EH (cell line): ENCODE data around the gene SRRM4.
A peak's percentile ranks its signal among the peaks of the same experiment; 100 is the strongest.
"Not testable (repeated sequence)": the region's sequence is repeated elsewhere in the genome, so short reads cannot be mapped to it uniquely, and the experiment has no call there.

ENCODE experiments used
- DNase-seq: peaks from one replicate; pipeline ENCODE4 v3.0.0-alpha.2; 2015; ENCODE audit warnings: low read depth

Gene SRRM4

DNA sequence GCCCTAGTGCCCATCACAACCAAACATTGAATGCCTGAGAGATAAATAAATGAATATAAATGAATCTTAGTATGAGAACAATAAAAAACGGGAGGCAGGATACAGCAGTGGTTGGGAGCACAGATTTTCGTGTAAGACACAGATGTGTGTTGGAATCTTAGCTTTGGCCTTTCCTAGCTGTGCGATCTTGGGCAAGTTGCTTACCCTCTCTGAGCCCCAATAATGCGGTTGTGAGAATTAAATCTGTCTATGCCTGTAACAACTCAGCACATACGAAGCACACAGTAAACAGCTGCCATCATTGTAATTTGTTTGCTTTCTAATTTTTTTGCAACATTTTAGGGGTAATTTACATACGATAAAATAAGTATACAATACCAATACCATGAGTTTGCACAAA, 89.8 kb downstream of the SRRM4 start:
- no peak for DNase-seq

DNA sequence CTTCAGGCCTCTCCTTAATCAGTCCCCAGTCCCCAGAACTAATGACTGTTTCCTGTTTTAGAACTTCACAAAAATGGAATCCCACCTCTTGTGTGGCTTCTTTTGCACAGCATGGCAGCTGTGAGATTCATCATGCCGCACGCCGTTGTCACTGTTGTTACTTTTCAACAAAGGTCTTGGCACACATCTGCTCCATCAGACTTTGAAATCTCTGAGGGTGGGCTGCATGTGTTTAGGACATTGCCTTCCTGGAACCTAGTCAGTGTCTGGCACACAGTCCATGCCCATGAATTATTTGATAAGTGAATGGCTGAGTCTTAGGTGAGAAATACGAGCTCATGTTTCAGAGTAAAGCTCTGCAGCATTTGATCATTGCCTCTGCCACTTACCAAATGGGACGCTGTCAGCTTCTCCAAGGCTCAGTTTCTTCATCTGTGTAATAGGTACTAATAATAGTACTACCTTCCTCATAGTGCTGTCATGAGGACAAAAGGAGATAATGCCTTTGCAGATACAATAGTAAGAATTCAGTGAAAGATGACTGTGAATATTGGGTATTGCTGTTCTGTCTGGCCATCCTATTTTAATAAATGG, 90.4 kb downstream of the SRRM4 start:
- no peak for DNase-seq

DNA sequence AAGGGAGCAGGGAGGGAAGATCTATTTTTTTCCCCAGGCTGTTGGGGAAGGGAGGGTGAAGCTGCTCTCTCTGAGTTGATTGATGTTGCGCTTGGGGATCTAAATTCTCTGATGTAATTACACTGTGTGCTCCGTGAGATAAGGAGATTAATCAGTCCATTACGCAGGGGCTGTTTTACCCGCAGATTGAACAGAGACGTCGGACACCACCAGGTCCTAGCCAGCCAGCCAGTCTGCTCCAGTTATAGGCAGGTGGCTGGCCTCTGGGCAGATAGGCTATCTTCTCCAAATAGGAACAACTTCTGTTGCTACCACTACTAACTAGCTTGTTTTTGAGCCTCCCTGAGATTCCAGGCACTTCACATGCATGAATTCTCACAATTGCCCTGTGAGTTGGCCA, 91.1 kb downstream of the SRRM4 start:
- DNase-seq = no peak

DNA sequence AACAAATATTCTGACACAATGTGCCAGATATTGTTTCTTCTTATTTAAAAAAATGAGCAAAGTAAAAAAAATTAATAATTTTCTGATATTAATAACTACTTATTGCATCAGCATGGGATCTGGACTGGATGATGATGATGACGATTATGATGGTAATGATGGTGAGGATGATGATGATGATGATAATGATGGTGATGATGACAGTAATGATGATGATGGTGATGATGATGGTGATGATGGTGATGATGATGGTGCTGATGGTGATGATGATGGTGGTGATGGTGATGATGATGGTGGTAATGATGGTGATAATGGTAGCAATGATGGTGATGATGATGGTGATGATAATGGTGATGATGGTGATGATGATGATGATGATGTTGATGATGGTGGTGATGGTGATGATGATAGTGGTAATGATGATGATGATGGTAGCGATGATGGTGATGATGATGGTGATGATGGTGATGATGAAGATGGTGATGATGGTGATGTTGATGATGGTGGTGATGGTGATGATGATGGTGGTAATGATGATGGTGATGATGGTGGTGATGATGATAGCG, 94.0 kb downstream of the SRRM4 start:
- DNase-seq = no peak

DNA sequence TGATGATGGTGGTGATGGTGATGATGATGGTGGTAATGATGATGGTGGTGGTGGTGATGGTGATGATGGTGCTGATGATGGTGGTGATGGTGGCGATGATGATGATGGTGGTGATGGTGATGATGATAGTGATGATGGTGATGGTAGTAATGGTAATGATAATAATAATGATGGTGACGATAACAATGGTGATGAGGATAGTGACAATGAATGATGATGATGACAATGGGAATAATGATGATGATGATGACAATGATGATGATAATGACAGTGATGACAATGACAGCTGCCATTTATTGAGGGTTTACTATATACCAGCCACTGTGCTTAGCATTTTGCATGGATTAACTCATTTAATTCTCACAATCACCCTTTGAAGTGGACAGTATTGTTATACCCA, 94.6 kb downstream of the SRRM4 start:
- DNase-seq = no peak

DNA sequence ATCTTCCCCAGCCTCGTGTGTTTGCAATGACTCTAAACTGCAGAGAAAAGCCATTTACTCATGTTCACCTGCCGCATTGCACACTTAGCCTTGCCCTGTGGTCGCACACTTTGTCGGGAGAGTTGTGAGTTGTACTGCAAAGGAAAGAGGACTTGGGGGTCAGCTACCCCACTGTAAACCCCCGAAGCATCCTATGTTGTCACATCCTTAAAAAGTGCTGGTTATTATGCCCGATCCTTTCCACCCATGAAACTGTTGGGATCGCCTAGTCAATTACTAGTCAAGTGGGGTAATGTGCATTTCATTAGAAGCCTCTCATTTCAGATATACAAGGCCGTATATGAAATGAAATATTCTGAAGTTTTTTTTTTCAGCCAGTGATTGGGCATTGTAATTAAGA, 98.2 kb downstream of the SRRM4 start:
- no peak for DNase-seq

DNA sequence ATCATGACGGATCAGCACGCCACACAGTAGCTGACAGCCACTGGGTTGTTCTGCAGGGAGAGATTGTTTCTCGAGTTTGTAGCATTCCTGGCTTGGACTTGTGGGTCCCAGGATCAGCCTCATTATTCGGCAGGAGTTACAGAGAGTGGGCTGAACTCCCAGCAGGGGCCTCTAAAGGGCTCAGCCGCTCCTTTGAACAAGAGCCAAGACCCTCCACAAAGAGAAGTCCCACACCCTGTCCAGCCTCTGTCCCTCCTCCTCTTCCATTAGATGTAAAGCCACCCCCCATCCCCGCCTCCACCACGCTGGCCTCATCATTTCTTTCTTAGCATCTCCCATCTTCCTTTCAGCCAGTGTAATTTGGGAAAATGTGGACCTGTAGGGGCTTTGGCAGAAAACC, 100.7 kb downstream of the SRRM4 start:
- no peak for DNase-seq

DNA sequence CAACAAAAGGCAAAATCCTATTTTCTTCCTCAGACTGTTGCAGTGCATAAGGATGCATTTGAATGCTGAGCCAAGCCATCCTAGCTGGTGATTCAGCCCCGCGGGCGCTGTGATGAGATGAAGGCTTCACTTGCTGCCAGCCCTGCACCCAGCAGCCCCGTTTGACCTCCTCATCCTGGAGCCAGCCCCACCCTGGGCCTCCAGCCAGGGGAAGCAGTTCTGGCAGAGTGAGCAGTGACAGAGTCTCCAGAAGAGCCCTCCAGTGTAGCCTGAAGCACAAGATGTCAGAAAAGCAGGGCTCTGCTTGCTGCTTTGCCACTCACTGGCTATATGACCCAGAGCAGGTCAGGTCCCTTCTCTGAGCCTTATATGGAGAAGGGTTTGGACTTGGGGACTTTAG, 101.2 kb downstream of the SRRM4 start:
- DNase-seq = no peak

DNA sequence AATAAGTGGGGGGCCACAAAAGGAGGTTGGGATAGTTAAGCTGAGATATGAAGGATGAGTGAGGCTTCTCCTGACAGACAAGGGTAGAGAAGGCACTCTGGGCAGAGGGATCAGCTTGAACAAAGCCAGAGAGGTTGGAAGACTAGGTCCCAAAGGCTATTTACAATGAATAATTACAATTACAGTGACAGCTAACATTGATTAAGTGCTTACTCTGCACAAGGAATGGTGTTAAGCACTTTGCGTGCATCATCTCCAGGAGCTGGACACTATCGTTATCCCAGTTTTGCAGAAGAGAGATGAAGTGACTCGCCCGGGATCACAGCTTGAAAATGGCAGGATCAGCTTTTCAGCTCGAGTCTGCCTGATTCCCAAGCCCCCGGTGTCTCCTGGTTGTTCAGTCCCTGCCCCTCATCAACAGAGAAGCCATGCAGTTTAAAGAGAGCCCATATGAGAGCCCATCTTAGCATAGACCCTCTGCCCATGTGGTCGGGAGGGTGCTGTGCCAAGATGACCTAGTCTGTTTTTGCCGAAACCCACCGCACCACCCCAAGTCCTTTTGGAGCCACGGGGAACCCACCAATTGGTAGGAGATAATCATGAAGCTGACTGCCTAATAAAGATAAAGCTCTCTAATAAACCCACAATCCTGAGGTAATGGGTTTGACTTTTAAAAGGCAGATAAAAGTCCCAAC, 107.5 kb downstream of the SRRM4 start:
- DNase-seq = no peak

DNA sequence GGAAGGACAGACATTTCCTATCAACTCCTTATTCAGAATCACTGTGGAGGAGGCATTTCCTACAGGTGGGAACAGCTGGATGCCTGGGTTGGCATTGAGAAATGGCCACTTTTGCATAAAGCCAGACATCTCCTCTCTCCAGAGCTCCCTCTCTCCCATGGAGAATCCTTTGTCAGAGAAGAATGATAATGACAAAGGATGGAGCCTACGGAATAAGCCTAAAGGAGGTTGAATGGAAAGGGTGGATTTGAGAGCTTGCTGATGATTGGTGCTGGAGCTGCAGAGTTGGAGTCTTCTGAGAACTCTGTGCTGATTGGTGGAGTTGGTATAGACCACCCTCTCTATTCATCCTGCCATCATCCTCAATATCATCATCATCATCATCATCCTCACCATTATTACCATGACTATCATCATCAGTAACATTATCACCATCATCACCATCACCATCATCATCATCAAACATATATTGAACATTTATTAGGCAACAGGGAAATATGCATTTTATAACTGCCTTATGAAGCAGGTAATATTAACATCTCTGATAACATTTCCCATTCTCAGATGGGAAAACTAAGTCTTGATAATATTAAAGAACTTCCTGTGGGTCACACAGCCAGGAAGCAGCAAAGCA, 108.2 kb downstream of the SRRM4 start:
- DNase-seq = no peak

DNA sequence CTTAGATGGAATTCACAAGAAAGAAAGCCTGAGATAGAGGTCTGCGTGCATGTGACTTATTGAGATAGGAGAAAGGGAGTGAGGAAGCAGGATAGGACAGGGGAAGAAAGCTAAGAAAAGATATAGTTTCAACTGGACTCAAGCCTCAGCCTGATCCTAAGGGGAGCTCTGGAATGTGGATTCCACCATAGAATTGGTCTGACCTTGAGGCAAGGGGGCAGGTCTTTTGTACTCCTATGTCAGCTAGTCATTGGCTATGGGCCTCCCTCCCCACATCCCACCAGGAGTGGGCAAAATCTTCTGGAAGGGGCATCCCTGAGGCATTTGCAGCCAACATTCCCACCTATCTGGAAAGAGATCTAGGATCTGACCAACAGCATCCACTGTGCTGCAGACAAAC, 108.9 kb downstream of the SRRM4 start:
- no peak for DNase-seq

DNA sequence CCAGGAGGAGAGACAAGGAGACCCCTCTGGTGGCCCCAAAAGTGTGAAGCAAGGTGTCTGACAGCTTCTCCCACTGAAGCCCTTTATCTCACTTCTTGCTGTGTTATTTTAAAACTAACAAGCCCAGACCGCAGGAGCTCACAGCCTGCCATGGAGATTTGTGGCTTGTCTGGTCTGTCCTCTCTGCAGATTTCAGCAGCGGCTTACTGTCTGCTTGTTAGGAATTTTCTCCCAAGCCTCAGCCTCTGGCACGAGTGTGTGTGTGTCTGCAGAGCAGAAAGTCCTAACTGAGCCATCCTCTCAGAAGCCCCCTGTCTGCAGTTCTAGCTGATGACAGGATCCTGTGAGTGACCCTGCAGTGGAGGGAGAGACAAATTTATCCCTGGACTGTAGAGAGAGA, 109.5 kb downstream of the SRRM4 start:
- no peak for DNase-seq

DNA sequence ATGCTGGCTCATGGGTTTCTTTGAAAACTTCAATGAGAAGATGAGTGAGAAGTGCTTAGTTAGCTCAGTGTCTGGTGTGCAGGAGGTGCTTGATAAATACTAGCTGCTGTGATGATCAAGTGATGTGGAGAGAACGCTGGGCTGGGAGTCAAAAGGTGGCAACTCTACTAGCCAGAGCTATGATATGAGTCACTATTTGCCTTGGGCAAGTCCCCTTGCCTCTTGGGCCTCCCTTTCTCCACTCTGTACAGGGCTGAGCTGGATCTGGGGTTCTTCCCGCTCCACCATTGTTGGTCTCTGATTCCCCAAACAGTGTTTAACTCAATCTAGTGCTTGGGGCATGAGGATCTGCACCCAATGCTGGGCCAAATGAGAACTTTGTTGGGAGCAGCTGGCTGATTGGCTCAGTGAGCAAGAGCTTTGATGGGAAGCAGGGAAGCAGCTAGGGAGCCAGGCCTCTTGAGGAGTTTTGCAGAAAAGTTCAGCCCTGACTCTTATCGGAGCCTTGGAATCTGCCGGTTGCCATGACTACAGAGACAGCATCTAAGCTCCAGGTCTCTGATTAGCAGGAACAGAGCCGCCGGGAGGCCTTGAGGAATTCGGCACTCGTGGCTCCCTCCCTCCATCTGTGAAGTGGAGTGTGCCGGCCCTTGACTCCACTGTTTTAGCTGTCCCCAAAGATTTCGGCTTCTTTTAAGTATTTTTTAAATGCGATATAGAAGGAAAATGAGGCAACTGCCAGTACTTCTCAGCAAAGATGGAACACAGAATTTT, 115.3 kb downstream of the SRRM4 start:
- no peak for DNase-seq

DNA sequence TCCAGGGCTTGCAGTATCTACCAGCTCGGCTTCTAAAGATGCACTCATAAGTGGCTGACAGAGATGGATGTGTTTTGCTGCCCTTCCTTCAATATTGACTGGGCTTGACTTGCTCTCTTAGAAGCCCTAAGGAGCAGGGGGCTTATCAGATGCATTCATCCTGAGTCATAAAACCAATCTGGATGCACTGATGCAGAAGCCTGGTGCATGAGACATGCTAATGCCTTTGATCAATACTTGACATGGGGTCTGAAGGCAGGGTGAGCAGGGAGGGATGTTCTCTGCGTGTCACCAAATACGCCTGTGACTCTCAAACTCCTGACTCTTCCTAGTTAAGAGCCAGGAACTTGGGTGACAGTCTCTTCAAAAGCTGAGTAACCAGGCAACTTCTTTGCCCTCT, 119.6 kb downstream of the SRRM4 start:
- DNase-seq = no peak

DNA sequence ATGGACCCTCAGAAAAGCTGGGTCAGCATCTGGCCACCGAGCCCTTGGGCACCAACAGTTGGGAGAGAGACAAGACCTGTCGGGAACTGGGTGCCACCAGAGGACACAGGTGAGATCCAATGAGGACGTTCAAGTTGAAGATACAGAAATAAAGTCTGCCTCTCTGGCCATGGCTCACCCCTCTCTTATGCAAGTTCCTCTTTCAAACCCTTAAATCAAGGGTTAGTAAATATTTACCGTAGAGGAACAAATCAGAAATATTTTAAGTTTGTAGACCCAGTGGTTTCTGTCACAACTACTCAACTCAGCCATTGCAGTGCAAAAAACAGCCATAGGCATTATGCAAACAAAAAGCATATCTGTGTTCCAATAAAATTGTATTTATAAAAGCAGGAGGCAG, 120.9 kb downstream of the SRRM4 start:
- DNase-seq = no peak

DNA sequence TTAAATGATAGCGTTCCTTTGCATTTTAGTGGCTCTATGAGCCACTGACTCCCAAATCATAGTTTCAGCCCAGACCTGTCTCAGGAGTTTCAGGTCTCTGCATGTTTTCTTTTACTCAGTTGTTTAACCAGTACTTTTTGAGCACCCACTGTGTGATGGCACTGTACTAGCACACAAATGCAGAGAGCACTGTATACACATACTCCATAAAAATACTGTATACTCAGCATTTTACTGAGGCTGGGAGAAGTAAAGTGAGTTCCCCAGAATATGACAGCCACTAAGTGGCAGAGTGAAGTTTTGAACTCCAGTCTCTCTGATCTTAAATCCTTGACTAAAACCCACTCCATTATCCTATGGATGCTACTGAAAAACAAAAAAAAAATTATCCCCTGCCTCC, 121.4 kb downstream of the SRRM4 start:
- no peak for DNase-seq

DNA sequence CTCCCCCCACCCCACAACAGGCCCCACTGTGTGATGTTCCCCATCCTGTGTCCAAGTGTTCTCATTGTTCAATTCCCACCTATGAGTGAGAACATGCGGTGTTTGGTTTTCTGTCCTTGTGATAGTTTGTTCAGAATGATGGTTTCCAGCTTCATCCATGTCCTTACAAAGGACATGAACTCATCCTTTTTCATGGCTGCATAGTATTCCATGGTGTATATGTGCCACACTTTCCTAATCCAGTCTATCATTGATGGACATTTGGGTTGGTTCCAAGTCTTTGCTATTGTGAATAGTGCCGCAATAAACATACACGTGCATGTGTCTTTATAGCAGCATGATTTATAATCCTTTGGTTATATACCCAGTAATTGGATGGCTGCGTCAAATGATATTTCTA, 123.6 kb downstream of the SRRM4 start:
- not testable (repeated sequence) for DNase-seq

DNA sequence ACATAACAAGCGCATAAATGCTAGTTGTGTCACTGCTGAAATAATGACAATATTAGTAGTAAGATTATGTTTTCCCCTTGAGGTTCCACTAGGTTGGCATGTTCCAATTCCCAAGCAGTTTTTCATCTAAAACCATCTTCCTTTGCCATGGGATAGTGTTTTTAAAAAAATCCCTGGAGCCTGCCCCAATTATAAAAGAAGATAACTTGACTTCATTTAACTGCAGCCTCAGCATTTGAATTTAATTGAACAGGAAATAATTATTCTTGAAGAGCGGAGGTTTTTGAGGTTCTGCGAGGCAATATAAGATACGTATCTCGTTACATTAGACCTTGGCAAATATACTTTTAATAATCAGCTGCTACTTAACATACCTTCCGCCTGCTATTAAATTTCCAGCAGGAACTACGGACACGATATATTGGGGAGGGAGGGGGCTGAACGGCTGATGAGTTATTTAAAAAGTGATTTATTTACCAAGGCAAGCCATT, 132.2 kb downstream of the SRRM4 start:
- no peak for DNase-seq

DNA sequence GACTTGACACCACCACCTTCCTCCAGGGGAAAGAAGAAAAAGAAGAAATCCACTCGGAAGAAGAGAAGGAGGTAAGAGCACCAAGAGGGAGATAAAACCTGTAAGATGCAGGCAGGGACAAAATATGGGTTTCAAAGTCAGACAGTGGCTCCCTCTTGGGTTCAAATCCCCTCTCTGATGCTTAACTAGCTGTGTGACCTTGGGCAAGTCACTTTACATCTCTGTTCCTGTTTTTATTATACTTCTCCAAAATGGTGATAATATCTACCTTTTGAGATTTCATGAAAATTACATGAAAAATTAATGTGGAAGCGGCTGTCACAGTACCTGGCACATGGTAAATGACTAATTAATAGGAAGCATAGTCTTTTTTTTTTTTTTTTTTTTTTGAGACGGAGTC, 133.0 kb downstream of the SRRM4 start:
- no peak for DNase-seq

DNA sequence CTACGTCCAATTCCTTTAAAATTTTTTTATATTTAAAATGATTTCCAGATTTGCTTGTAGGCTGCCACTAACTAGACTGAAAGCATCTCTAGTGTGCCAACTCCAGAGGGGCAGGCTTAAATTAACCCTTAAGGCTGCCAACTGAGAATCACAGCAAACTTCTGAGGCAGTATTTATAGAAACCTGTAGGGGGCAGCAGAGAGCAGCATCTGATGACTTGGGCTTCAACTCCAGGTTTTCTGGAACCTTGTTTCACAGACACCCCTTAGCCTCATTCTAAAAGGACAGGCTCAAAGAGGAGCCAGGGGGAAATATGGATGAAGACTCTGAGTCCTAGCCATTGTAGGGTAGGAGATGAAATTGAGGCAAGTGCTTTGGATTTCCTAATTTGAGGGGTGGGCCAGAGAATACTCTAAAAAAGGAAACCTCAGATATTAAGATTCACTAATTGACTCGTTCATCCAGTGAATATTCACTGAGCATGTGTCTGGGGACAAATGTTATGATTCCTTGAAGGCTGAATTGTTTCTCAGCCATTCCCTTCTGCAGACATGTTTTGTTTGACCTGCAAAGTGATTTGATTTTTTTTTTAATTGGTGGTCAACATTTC, 134.1 kb downstream of the SRRM4 start:
- peak; percentile 45 for DNase-seq

DNA sequence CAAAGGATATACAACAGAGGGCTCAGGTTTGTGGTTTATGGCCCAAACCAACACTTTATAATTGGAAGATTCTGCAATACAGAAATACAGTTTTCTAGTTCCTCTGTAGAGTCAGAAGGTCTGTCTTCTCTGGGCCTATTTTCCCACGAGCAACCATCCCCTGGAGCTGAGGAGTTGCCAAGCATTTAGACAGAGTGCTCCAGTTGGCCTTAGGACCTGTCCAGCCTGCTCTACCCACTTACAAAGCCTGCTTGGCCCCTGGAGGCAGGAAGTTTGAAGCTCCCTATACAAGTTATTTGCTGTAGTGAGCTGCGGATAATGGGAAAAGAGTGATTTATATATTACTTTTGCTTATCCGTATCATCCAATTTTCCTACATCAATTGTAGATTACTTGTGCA, 136.6 kb downstream of the SRRM4 start:
- DNase-seq = no peak

DNA sequence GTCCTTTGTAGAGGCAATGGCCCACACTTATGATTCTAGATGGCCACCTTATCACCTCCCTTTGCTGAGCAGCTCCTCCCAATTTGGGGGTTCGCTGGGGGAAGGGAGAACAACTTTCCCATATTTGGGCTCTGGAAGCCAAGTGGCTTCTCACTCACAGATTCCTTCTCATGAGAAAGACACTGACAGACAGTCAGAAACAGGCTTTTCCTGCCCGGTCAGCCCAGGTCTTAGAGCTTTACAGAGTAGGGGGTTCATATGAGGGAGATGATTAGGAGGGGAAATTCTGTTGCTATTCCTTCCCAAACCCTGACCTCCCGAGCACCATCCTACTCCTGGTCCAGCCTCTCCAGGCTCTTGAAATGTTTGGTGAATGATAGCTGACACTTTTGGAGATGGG, 137.3 kb downstream of the SRRM4 start:
- DNase-seq = no peak
